Measurements from ENCODE around the gene SLMAP. TPM values are rescaled to one million over a fixed set of nuclear protein-coding genes. Genes with fewer than 3 reads are reported as not detected.
A peak's percentile ranks its signal among the peaks of the same experiment; 100 is the strongest.

Gene SLMAP
- total RNA-seq, 1 experiment from 2014 or later, result 79.5 TPM

DNA sequence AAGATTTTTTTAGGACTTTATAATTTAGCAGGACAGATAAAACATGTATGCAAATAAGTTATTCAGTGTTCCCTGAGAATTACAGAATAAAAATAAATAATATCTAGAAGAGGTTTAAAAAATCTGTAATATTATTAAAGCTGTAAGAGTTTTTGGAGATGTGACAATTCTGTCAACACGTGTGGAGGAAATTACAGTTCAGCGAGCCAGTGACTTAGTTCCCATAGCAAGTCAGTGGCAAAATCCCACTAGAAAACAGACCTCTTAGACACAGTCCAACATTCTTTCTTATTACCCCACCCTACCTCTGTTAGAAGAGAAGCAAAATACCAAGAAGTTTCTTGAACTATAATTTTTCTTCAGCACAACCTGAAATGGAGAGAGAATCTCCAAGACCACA is 47.1 kb upstream of the SLMAP start:
- peaks cover 14% of the 10 kb centered on the region for H3K9me3 Mint-ChIP-seq
- CTCF ChIA-PET, result no interaction called here
- H3K36me3 Mint-ChIP-seq, result 0 out of 2 replicates have a peak, but pooled peaks cover 7% of the 10 kb centered on the region
- DNase-seq (ENCODE audit: low spot score) (no peak), ATAC-seq (no peak)
- H3K27ac Mint-ChIP-seq, result no peak overlapping the region
- H3K4me1 Mint-ChIP-seq, result peaks cover 6% of the 10 kb centered on the region; the same call in 1 of the 2 replicates
- POLR2A ChIA-PET, result no interaction called here
- TF ChIP-seq SMAD4 (CRISPR knock-in tag; IDR thresholded peaks at IDR 0.05), result no peak
- TF ChIP-seq STAT6 (CRISPR knock-in tag; conservative IDR thresholded peaks at IDR 0.05; ENCODE audit: low read depth), result no peak
- no peak overlapping the region for H3K4me3 Mint-ChIP-seq
- no peaks in the 10 kb centered on the region for H3K27me3 Mint-ChIP-seq (ENCODE audit: low read depth)

DNA sequence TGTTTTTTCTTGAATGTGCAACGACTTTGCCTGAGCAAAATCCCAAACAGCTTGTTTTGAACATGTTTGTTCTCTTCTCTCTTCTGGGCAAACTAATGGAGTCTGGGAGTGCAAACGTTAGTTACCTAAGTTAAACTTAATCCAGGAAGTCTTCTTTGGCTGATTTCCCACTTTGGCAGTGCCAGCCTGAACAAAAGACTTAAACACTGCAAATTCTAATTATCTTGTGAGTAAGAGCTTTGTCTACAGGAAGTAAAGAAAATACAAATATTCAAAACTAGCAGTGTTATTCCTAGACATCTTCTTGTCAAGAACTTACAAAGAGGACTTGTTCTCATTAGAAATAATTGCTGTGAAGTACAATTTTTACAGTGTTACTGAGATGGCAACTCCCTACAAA is 46.5 kb upstream of the SLMAP start:
- Mint-ChIP-seq H3K9me3 (peaks cover 14% of the 10 kb centered on the region), H3K27ac (no peak overlapping the region), H3K4me1 (peaks cover 6% of the 10 kb centered on the region; the same call in 1 of the 2 replicates), H3K4me3 (no peak overlapping the region), H3K27me3 (ENCODE audit: low read depth) (no peaks in the 10 kb centered on the region), H3K36me3 (0 out of 2 replicates have a peak, but pooled peaks cover 7% of the 10 kb centered on the region)
- CTCF ChIA-PET, result no interaction called here
- no peak for TF ChIP-seq CREB1 (CRISPR knock-in tag; IDR thresholded peaks at IDR 0.05)
- no peak for TF ChIP-seq RELA (CRISPR knock-in tag; IDR thresholded peaks at IDR 0.05; ENCODE audit: borderline replicate concordance)
- ATAC-seq (no peak), DNase-seq (ENCODE audit: low spot score) (no peak)
- POLR2A ChIA-PET, result no interaction called here

- CTCF ChIA-PET, result interaction anchor here (0.6 kb wide), 1 partner anchor 30 kb away, joined by 3 read pairs; no protein-coding TSS in a partner anchor
- POLR2A ChIA-PET, result no interaction called here
- Mint-ChIP-seq H3K4me1 (0 out of 2 replicates have a peak, but pooled peaks cover under 1% of the 10 kb centered on the region), H3K36me3 (no peaks in the 10 kb centered on the region), H3K27ac (0 out of 2 replicates have a peak overlapping the region, but pooled peaks have one; percentile 19), H3K9me3 (peaks cover 1% of the 10 kb centered on the region), H3K27me3 (ENCODE audit: low read depth) (no peaks in the 10 kb centered on the region), H3K4me3 (no peak overlapping the region)
- ATAC-seq (no peak), DNase-seq (ENCODE audit: low spot score) (no peak)
- no peak for TF ChIP-seq PRRX2 (CRISPR knock-in tag; IDR thresholded peaks at IDR 0.05)
- no peak for TF ChIP-seq STAT6 (CRISPR knock-in tag; conservative IDR thresholded peaks at IDR 0.05; ENCODE audit: low read depth)
- no peak for TF ChIP-seq GABPB1 (CRISPR knock-in tag; IDR thresholded peaks at IDR 0.05)
- no peak for TF ChIP-seq TP53 (CRISPR knock-in tag; IDR thresholded peaks at IDR 0.05)
- TF ChIP-seq CREB1 (CRISPR knock-in tag; IDR thresholded peaks at IDR 0.05), result no peak
- TF ChIP-seq, protein P1, sequence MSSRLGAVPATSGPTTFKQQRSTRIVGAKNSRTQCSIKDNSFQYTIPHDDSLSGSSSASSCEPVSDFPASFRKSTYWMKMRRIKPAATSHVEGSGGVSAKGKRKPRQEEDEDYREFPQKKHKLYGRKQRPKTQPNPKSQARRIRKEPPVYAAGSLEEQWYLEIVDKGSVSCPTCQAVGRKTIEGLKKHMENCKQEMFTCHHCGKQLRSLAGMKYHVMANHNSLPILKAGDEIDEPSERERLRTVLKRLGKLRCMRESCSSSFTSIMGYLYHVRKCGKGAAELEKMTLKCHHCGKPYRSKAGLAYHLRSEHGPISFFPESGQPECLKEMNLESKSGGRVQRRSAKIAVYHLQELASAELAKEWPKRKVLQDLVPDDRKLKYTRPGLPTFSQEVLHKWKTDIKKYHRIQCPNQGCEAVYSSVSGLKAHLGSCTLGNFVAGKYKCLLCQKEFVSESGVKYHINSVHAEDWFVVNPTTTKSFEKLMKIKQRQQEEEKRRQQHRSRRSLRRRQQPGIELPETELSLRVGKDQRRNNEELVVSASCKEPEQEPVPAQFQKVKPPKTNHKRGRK (CRISPR knock-in tag; IDR thresholded peaks at IDR 0.05; ENCODE audit: borderline replicate concordance), result no peak
- TF ChIP-seq, protein P2, sequence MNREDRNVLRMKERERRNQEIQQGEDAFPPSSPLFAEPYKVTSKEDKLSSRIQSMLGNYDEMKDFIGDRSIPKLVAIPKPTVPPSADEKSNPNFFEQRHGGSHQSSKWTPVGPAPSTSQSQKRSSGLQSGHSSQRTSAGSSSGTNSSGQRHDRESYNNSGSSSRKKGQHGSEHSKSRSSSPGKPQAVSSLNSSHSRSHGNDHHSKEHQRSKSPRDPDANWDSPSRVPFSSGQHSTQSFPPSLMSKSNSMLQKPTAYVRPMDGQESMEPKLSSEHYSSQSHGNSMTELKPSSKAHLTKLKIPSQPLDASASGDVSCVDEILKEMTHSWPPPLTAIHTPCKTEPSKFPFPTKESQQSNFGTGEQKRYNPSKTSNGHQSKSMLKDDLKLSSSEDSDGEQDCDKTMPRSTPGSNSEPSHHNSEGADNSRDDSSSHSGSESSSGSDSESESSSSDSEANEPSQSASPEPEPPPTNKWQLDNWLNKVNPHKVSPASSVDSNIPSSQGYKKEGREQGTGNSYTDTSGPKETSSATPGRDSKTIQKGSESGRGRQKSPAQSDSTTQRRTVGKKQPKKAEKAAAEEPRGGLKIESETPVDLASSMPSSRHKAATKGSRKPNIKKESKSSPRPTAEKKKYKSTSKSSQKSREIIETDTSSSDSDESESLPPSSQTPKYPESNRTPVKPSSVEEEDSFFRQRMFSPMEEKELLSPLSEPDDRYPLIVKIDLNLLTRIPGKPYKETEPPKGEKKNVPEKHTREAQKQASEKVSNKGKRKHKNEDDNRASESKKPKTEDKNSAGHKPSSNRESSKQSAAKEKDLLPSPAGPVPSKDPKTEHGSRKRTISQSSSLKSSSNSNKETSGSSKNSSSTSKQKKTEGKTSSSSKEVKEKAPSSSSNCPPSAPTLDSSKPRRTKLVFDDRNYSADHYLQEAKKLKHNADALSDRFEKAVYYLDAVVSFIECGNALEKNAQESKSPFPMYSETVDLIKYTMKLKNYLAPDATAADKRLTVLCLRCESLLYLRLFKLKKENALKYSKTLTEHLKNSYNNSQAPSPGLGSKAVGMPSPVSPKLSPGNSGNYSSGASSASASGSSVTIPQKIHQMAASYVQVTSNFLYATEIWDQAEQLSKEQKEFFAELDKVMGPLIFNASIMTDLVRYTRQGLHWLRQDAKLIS (CRISPR knock-in tag; IDR thresholded peaks at IDR 0.05; ENCODE audit: borderline replicate concordance), result no peak
- no peak for TF ChIP-seq JUN (CRISPR knock-in tag; IDR thresholded peaks at IDR 0.05)
- TF ChIP-seq, protein P3, sequence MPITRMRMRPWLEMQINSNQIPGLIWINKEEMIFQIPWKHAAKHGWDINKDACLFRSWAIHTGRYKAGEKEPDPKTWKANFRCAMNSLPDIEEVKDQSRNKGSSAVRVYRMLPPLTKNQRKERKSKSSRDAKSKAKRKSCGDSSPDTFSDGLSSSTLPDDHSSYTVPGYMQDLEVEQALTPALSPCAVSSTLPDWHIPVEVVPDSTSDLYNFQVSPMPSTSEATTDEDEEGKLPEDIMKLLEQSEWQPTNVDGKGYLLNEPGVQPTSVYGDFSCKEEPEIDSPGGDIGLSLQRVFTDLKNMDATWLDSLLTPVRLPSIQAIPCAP (CRISPR knock-in tag; IDR thresholded peaks at IDR 0.05), result no peak
- no peak for TF ChIP-seq ATF3 (CRISPR knock-in tag; conservative IDR thresholded peaks at IDR 0.05)
- TF ChIP-seq ATF6 (CRISPR knock-in tag; IDR thresholded peaks at IDR 0.05), result no peak
- no peak for TF ChIP-seq ZMAT4 (CRISPR knock-in tag; IDR thresholded peaks at IDR 0.05)
- TF ChIP-seq, protein P4, sequence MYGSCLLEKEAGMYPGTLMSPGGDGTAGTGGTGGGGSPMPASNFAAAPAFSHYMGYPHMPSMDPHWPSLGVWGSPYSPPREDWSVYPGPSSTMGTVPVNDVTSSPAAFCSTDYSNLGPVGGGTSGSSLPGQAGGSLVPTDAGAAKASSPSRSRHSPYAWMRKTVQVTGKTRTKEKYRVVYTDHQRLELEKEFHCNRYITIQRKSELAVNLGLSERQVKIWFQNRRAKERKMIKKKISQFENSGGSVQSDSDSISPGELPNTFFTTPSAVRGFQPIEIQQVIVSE (CRISPR knock-in tag; IDR thresholded peaks at IDR 0.05; ENCODE audit: borderline replicate concordance), result no peak
These were observed 40.4 kb upstream of the SLMAP start for GRCh38 chr3:57715686-57716085.

All from WTC11 (cell line).